Stimulated activated CD8-positive, alpha-beta memory T cell treated with anti-CD3 and anti-CD28 coated beads, Interleukin-12 subunit alpha, Interleukin-12 subunit beta, amount 100 ng/mL, for 1 hour (primary cell): ENCODE results near the gene RFX1.
"Not testable (repeated sequence)": the region's sequence is repeated elsewhere in the genome, so short reads cannot be mapped to it uniquely, and the experiment has no call there.

Experiments
- DNase-seq: peaks from one replicate; pipeline ENCODE4 v3.0.0-alpha.2; 2020; ENCODE audit warnings: low read depth

The RFX1 gene

DNA sequence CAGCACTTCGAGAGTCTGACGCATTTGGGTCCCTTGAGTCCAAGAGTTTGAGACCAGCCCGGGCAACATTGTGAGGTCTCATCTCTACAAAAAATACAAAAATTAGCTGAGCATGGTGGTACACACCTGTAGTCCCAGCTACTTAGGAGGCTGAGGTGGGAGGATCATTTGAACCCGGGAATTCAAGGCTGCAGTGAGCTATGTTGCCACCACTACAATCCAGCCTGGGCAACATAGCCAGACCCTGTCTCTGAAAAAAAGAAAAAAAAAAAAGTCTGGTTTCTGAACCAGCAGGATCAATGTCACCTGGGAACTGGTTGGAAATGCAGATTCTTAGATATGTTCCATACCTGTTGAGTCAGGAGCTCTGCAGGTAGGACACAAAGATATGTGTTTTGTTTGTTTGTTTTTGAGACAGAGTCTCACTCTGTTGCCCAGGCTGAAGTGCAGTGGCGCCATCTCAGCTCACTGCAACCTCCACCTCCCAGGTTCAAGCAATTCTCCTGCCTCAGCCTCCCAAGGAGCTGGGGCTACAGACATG, 20.6 kb upstream of the RFX1 start:
- DNase-seq = not testable (repeated sequence)

DNA sequence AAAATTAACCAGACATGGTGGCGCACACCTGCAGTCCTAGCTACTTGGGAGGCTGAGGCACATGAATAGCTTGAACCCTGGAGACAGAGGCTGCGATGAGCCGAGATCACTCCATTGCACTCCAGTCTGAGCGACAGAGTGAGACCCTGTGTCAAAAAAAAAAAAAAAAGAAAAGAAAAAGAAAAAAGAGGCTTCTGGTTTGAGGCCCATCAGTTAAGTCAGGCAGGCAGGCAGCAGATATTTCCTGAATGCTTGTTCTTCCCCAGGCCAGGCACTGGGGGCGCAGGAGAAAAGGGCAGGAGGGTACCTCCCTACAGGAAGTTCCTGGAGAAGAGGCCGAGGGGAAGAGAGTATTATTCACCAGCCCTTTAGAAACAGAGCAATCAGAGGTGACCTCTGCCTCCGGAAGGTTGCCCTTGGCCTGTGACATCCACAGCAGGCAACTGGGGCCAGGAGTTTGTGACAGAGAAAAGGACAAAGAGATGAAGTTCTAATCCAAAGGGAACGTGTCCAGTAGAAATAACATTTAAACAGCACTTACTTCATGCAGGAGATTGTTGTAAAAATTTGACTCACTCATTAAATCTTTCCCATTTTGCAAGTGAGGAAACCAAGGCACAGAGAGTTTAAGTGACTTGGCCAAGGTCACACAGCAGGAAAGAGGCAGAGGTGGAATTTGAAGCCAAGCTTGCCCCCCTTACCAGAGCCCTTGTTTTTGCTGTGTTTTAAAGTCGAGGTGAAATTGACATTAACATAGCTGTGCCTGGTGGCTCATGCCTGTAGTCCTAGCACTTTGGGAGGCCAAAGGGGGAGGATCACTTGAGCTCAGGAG, 17.5 kb upstream of the RFX1 start:
- no peak for DNase-seq

DNA sequence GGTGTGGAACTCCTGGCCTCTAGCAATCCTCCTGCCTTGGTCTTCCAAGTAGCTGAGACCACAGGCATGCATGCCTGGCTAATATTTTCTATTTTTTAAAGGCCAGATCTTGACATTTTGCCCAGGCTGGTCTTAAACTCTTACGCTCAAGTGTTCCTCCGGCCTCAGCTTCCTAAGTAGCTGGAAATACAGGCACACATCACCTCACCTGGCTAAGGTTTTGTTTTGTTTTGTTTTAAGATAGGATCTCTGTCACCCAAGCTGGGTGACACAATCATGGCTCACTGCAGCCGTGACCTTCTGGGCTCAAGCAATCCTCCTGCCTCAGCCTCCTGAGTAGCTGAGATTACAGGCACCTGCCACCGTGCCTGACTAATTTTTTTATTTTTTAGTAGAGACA, 16.3 kb upstream of the RFX1 start:
- DNase-seq = no peak

DNA sequence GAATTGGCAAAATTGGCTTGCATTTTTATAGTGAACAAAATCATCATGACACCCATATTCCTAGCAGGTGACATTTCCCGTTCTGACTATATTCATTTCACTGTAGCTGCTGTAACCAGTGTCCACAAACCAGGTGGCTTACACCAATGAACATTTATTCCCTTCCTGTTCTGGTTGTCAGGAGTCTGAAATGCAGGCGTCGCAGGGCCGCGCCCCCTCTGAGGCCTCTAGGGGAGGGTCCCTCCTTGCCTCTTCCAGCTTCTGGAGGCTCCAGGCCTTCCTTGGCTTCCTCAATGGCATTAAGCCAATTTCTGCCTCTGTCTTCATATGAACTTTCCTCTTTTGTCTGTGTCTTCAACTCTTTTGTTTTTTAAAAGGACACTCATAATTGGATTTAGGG, 15.4 kb upstream of the RFX1 start:
- DNase-seq = no peak

DNA sequence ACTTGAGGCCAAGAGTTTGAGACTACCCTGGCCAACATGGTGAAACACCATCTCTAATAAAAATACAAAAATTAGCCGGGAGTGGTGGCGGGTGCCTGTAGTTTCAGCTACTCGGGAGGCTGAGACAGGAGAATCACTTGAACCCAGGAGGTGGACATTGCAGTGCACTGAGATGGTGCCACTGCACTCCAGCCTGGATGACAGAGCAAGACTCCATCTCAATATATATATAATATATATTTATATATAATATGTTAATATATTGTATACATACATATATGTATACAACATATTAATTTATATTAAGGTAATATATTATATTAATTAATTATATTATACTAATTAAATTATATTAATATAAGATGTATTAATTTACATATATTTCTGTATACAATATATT, 13.6 kb upstream of the RFX1 start:
- DNase-seq = not testable (repeated sequence)

DNA sequence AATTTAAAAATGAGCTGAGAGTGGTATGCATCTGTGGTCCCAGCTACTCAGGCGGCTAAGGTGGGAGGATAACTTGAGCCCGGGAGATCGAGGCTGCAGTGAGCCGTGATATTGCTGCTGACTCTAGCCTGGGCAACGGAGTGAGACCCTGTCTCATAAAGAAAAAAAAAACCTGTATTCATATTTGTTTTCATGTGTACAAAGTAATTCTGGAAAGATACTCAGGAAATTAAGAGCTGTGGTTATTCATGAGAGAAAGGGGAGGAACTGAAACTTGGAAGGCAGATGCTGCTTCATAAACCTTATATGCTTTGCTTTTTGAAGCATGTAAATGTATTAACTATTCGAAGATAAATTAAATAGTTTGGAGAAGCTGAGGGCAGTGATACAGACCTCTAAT, 13.0 kb upstream of the RFX1 start:
- DNase-seq = no peak

DNA sequence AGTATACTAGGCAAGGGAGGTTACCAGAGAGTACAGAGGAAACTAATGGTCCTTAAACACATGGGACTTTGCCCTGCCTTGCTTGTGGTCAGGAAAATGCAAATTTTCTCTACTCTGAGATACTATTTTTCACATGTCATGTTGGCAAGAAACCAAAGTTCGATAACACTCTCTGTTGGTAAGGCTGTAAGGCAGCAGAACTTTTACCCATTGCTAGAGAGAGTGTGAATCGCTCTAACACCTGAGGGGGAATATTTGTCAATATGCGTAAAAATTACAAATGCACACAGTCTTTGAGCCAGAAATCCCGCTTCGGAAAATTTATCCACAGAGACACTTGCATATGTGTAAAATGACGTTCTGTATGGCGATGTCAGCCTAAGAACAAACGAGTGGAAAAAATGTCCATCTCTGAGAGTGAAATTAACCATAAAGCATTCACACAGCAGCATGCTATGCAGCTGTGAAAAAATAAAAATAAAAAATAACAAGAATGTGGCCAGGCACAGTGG, 9.5 kb upstream of the RFX1 start:
- no peak for DNase-seq

DNA sequence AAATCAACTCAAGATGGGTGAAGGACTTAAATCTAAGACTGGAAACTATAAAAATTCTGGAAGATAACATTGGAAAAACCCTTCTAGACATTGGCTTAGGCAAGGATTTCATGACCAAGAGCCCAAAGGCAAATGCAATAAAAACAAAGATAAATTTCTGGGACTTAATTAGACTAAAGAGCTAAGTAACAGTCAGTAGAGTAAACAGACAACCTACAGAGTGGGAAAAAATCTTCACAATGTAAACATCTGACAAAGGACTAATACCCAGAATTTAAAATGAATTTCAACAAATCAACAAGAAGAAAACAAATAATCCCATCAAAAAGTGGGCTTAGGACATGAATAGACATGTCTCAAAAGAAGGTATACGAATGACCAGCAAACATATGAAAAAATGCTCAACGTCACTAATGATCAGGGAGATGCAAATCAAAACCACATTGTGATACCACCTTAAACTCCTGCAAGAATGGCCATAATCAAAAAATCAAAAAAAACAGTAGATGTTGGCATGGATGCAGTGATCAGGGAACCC, 6.3 kb upstream of the RFX1 start:
- DNase-seq = no peak

DNA sequence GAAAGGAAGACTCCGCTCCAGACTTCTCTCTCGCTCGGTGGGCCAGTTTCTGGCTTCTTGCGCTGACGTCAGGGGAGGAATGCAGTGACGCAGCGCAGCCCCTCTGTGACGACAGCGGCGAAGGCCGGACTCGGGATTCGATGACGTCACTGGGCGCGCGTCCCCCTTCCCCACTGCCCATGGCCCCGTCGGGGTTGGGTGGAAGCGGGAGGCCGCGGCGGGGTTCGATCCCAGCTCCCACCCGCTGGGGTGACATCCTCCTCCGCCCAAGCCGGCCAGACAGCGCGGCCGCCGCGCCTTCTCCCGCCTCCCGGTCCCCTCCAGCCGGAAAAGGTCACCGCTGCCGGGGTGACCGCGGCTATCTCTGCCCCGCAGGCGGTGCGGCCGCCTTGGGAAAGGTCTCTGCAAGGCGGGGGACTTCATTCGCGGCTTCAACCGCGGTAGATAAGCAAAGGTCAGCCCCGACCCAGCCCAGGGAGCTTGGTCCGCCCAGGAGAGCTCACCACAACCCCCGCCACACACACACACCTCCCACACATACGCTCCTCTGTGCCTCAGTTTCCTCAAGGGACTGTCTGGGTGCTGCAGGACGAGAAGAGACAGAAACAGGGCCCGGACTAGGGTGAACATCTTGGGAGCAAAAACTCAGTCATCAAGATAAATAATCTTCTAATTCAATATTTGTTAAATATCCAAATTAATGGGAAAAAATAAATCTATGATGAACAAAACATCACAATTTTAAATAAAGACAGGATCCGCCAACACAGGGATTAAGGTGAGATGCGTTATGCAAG, 844 bp upstream of the RFX1 start:
- no peak for DNase-seq

DNA sequence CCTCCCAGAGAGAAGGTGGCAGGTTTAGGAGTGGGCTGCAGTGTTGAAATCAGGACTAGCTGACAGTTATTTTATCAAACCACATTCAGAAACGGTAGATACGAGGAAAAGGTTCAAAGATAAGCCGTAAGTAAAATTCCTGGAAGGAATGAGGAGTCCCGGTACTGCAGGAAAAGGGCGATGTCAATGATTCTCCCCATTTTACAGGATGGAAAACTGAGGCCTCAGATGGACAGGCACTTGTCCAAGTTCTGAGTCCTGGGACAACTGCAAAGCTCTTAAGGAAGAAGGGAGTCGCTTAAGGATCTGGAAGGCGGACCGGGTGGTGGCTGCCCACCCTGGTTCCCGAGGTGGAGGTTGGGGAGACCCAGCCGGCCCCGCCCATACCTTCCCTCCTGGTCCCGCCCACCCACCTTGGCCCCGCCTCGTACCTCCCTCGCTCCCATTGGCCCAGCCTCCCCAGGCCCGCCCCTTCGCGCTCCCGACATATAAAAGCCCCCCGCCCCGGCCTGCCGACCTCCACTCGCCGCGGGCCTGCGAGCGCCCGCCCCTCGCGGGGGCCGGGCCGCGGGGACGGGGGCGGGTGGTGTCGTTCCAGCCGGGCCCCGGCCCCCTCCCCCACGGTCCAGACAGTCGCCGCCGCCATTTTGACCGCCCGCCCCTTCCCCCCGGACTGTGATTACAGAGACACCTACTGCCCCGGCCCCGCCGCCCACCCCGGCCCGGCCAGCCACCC, 603 bp downstream of the RFX1 start:
- peak; percentile 90 for DNase-seq

DNA sequence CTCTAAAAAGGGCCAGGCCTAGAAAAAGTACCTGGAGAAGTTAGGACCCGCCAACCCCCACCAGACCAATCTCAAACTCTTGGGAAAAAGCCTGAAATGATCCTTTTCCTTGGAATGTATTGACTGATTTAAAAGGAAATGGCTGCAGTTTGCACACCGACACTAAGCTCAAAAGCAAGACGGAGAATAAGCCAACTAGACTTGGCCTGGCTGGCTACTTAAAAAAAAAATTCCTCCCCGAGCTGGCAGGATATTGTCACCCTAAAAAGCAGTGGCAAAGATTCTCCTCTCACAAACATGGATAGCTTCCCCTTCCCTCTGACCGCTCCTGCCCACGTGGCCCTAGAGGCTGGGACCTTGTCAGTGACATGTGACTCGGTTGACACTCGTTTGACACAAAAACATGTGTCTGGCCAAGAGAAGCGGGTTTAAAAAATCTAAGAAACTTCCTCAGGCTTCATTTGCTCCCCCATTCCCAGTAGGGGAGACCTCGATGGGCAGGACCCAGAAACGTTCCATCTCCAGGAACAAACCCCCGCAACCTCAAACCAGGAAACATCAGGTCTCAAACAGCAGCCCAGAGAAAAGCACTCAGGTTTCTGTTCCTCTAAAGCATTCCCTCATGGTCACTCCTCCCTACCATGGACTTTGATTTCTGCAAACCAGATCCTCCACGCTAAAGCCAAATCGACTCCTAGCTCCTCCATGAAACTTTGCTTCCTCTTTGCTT, 1.3 kb downstream of the RFX1 start:
- DNase-seq = no peak

DNA sequence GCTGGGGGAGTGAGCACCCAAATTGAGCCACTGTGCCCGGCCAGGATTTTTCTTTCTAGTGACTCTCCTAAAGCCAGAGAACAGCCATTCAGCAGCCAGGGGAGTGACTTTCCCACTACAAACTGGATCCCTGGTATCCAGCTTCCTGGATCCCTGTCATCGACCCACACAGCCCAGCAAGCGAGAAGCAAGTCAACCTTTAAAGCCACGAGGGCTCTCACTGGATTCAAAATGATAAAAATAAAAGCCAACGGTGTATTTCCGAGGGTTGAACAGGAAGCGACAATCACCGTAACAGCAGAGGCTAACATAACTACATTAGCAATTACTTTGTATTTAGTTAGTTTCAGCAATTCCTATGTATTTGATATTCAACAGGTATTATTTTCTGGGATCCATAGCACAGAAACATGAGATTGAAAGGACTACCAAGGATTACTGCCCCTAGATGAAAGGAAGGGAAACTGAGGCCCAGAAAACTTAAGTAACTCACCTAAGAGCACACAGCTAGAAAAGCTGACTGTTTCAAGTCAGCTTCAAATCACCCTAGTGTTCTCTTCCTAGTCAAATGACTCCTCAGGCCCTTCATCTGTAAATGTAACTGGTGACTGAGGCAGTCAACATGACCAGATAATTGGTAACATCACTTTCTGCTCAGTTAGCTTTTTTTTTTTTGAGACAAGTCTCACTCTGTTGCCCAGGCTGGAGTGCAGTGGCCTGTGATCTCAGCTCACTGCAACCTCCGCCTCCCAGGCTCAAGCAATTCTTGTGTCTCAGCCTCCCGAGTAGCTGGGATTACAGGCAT, 2.7 kb downstream of the RFX1 start:
- no peak for DNase-seq

DNA sequence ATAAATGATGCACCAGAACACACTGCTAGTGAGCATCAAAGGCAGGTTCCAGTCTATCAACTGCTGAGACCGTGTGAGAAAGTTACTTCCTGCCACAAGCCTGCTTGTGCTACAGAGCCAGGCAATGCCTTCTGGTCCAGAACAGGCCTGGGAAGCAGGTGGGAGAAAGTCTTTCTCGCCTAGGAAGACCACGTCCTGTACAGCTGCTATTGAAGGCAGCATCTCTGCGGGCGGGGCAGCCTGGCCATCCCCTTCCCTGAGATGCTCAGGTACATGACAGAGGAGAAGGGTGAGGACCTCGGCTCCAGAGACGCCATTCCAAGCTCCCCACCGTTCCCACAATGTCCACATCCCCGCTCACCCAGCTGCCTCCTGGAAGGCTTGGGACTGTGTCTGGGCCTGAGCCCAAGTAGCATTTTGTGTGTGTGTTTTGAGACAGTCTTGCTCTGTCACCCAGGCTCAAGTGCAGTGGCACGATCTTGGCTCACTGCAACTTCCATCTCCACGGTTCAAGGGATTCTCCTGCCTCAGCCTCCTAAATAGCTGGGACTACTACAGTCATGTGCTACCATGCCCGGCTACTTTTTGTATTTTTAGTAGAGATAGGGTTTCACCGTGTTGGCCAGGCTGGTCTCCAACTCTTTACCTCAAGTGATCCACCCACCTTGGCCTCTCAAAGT, 3.4 kb downstream of the RFX1 start:
- no peak for DNase-seq

DNA sequence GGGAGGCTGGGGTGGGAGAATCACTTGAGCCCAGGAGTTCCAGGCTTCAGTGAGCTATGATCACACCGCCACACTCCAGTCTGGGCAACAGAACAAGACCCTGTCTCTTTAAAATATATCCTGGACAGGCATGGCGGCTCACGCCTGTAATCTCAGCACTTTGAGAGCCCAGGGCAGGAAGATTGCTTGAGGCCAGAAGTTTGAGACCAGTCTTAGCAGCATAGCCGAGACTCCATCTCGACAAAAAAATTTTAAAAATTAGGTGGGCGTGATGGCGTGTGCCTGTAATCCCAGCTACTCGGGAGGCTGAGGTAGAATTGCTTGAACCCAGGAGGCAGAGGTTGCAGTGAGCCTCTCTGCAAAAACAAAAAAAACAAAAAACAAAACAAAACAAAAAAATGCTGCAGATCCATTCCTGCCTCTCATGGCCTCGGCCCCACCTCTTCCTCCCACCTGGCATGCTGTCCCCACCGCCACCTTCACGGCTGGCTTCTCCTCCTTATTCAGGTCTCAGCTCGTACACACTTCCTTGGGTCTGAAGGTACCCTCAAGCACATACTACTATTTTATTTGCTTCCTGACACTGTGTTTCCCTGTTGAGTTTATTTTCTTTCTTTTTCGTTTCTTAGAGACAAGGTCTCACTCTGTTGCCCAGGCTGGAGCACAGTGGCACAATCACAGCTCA, 5.3 kb downstream of the RFX1 start:
- no peak for DNase-seq

DNA sequence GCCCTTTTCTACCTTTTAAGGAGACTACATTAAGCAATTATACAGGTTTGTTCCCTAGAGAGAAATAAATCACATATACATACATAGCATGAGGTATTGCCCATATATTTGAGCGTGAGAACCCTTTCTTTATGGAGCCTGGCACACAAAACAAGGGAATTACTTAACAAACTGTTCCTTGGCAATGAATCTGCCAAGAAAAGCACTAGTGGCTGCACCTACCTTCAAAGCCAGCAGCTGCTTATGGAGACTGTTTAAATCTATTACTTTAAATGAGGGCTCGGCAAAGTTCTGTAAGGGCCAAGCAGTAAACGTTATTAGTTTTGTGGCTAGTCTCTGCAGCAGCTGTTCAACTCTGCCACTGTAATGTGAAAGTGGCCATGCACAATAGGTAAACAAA, 7.0 kb downstream of the RFX1 start:
- no peak for DNase-seq

DNA sequence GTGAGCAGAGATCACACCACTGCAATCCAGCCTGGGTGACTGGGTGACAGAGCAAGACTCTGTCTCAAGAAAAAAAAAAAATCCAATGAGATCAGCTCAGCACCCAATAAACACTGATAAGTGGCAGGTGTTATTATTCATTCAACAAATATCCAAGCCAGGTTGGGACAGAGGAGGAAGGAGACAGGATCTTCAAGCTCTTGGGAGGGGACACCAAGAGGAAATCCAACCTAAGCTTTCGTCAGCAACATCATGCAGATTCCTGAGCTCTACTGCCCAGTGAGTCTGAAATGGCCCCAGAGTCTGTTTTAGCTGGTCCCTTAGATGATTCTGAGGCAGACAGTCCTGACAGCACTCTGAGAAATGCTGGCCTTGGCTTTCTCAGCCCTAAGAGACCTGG, 7.7 kb downstream of the RFX1 start:
- no peak for DNase-seq

DNA sequence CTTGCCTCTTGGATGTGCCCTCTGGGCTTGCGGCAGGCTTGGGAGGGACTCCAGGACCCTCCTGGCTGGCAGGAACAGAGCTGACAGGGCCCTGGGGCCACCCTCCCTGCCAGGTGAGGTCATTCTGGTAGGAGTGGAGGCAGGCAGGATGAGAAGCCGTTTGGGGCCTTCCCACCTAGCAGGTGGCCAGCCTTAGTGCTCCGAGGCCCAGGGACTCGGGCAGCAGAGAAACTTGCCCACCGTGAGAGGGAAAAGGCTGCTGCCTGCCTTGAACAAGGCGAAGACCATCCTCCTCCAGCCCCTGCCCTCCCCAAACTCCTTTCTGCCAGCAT, 8.5 kb downstream of the RFX1 start:
- no peak for DNase-seq

DNA sequence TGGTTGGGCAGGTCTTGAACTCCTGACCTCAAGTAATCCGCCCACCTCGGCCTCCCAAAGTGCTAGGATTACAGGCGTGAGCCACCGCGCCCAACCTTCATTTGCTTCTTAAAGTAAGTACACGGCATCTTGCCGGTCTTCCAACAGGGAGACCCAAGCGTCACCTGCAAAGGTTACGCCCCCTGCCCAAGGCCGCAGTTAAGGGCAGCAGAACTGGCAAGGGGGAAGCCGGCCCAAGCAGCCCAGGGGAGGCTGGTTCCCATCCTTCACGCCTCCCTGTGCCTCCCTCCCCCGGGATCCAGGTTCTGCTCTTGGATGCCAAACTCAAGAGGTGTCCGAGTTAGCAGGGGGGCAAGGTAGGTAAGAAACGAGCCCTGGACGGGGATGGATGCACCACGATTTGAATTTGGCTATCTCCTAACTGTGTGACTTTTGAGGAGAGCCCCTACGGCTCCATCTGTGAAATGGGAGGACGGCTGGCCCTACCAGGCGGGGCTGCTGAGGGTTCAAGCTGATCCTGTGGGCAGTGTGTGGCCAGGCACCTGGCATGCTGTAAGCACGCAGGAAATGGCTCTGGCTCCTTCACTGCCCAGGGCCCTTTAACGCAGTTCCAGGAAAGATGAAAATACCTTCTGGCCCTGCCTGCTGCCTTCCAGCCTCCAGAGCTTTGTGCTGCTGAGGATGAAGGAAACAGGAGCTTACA, 9.0 kb downstream of the RFX1 start:
- no peak for DNase-seq
